ENCODE results near the gene ANO1. TPM values are rescaled to one million over a fixed set of nuclear protein-coding genes. Genes with fewer than 3 reads are reported as not detected.

The ANO1 gene
- total RNA-seq, 3 donors from 2014 or later (not counting 1 experiment from before 2014, with no cell fraction given) = not detected

GRCh38 chr11:70126494-70126893, 48.4 kb downstream of the ANO1 start:
- intact Hi-C loops (cut with micrococcal nuclease) = no loop called here
- TF ChIP-seq, protein P1, sequence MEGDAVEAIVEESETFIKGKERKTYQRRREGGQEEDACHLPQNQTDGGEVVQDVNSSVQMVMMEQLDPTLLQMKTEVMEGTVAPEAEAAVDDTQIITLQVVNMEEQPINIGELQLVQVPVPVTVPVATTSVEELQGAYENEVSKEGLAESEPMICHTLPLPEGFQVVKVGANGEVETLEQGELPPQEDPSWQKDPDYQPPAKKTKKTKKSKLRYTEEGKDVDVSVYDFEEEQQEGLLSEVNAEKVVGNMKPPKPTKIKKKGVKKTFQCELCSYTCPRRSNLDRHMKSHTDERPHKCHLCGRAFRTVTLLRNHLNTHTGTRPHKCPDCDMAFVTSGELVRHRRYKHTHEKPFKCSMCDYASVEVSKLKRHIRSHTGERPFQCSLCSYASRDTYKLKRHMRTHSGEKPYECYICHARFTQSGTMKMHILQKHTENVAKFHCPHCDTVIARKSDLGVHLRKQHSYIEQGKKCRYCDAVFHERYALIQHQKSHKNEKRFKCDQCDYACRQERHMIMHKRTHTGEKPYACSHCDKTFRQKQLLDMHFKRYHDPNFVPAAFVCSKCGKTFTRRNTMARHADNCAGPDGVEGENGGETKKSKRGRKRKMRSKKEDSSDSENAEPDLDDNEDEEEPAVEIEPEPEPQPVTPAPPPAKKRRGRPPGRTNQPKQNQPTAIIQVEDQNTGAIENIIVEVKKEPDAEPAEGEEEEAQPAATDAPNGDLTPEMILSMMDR (IDR thresholded peaks at IDR 0.05) = no peak

DNA sequence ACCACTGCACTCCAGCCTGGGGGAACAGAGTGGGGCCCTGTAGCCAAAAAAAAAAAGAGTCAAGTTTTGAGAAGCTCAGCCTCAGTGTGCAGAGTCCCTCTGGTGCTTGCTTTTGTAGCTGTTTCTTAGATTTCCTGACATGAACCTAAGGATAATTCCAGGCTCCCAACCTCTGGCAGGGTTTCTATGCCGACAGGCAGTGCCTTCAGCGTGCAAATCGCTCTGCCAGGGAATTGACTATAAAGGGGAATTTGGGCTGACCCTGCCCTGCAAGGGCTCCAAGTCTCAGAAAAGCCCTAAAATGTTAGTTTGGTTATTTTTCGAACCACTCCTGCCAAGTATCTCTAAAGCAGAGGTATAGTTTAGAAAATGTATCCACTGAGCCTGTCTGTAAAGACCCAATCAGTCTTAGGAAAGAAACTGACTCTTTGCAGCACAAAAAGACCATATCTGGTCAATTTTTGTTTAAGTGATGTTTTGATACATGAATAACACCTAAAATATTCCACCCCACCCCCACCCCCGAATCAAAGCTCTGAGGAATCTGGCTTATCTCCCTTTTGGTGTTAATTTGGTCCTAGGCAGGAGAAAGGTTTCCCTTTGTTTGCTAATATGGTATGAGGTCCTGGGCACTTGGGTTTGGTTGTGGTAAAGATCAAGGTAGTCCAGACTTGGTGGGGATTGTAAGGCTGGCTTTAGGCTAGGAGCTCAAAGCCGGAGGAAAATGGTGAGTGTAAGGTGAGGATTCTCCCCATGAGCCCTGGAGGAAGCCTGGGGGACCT, 49.7 kb downstream of the ANO1 start:
- ATAC-seq = no peak
- no peak overlapping the region for H3K4me3 ChIP-seq (ENCODE audit: low read length)
- H3K27ac ChIP-seq (ENCODE audit: low read length) = no peak overlapping the region
- H3K27me3 Mint-ChIP-seq (ENCODE audit: low read depth in 2 of 2) = no peaks in the 10 kb centered on the region
- no peaks in the 10 kb centered on the region for H3K36me3 ChIP-seq (ENCODE audit: control insufficient read depth, insufficient read depth, low read length)
- H3K36me3 Mint-ChIP-seq = no peaks in the 10 kb centered on the region
- WGBS (ENCODE audit: insufficient coverage) = 96% methylated on average over 4 of the region's 6 CpGs
- H3K4me1 Mint-ChIP-seq = no peaks in the 10 kb centered on the region
- TF ChIP-seq, protein P1 (IDR thresholded peaks at IDR 0.05) = no peak
- no peak overlapping the region for H3K27ac Mint-ChIP-seq
- intact Hi-C loops (cut with micrococcal nuclease) = no loop called here
- no peaks in the 10 kb centered on the region for H3K9me3 Mint-ChIP-seq
- DNase-seq = no peak
- H3K9me3 ChIP-seq (ENCODE audit: control insufficient read depth, insufficient read depth, low read length) = no peaks in the 10 kb centered on the region
- no peak overlapping the region for H3K4me3 Mint-ChIP-seq
- H3K27me3 ChIP-seq (ENCODE audit: control insufficient read depth, insufficient read depth, low read length) = no peaks in the 10 kb centered on the region
- H3K4me1 ChIP-seq (ENCODE audit: control insufficient read depth, insufficient read depth, low read length) = no peaks in the 10 kb centered on the region

More at GRCh38 chr11:70126494-70126893, 48.4 kb downstream of the ANO1 start:
- ATAC-seq (no peak), DNase-seq (no peak)
- no peaks in the 10 kb centered on the region for H3K36me3 ChIP-seq (ENCODE audit: control insufficient read depth, insufficient read depth, low read length)
- H3K27me3 Mint-ChIP-seq (ENCODE audit: low read depth in 2 of 2) = peaks cover 0 to 3% of the 10 kb centered on the region in 2 donors
- H3K4me1 Mint-ChIP-seq = no peaks in the 10 kb centered on the region
- H3K4me1 ChIP-seq (ENCODE audit: control insufficient read depth, insufficient read depth, low read length) = no peaks in the 10 kb centered on the region
- no peak overlapping the region for H3K4me3 ChIP-seq (ENCODE audit: low read length)
- H3K9me3 ChIP-seq (ENCODE audit: control insufficient read depth, insufficient read depth, low read length) = no peaks in the 10 kb centered on the region
- H3K4me3 Mint-ChIP-seq = no peak overlapping the region
- H3K9me3 Mint-ChIP-seq = peaks cover 0 to 5% of the 10 kb centered on the region in 2 donors
- H3K36me3 Mint-ChIP-seq = no peaks in the 10 kb centered on the region
- no peak overlapping the region for H3K27ac ChIP-seq (ENCODE audit: low read length)
- H3K27me3 ChIP-seq (ENCODE audit: control insufficient read depth, insufficient read depth, low read length) = no peaks in the 10 kb centered on the region
- no peak overlapping the region for H3K27ac Mint-ChIP-seq
- 88% methylated on average over 17 of the region's 17 CpGs for WGBS (ENCODE audit: insufficient coverage)

DNA sequence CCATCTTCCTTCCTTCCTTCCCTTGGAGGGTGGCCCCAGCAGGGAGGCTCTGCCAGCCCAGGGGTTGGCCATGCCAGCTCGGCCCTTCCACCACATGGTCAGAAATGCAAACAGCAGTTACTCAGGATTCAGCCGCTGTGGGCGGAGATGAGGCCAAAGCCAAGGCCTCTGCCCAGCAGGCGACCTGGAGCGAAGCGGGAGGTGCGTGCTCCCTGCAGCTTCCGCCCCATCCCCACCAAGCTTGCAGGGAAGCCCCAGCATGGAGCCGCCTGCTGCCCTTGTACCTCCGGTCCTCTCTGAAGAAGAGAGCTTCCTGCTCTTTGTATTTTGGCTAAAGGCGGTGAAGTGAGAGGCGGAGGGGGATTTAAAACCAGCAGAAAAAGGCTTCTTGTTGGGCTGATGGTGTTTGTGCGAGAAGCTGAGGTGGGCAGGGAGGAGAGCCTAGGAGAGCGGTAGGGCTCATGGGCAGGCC, 50.4 kb downstream of the ANO1 start:
- WGBS (ENCODE audit: insufficient coverage) = 78% methylated on average over 14 of the region's 14 CpGs
- TF ChIP-seq, protein P1 (IDR thresholded peaks at IDR 0.05) = no peak

More for the DNA sequence above, 50.4 kb downstream of the ANO1 start:
- Mint-ChIP-seq H3K4me3 (no peak overlapping the region), H3K36me3 (no peaks in the 10 kb centered on the region), H3K4me1 (no peaks in the 10 kb centered on the region), H3K9me3 (no peaks in the 10 kb centered on the region), H3K27ac (no peak overlapping the region), H3K27me3 (ENCODE audit: low read depth in 2 of 2) (no peaks in the 10 kb centered on the region)
- Histone ChIP-seq H3K27me3 (ENCODE audit: control insufficient read depth, insufficient read depth, low read length) (no peaks in the 10 kb centered on the region), H3K36me3 (ENCODE audit: control insufficient read depth, insufficient read depth, low read length) (no peaks in the 10 kb centered on the region), H3K4me3 (ENCODE audit: low read length) (no peak overlapping the region), H3K9me3 (ENCODE audit: control insufficient read depth, insufficient read depth, low read length) (no peaks in the 10 kb centered on the region), H3K4me1 (ENCODE audit: control insufficient read depth, insufficient read depth, low read length) (no peaks in the 10 kb centered on the region), H3K27ac (ENCODE audit: low read length) (no peak overlapping the region)
- DNase-seq (no peak), ATAC-seq (no peak)
- intact Hi-C loops (cut with micrococcal nuclease) = no loop called here
